NCI-H1105 treated with DMSO at 0.1 percent for 48 hours (cell line): ENCODE data around the gene EIF4E3.
A peak's percentile ranks its signal among the peaks of the same experiment; 100 is the strongest.

ENCODE experiments used
- DNase-seq: peaks from one replicate; lab custom pipeline; 2025; lab: John Stamatoyannopoulos, UW

The EIF4E3 gene

GRCh38 chr3:71723452-71724170, 1.6 kb downstream of the EIF4E3 start:
- peak; percentile 10 for DNase-seq

- DNase-seq, result no peak
Observed at GRCh38 chr3:71722693-71723092, 2.5 kb downstream of the EIF4E3 start.

GRCh38 chr3:71721651-71722157, 3.5 kb downstream of the EIF4E3 start:
- no peak for DNase-seq

GRCh38 chr3:71721002-71721401, 4.2 kb downstream of the EIF4E3 start:
- no peak for DNase-seq

GRCh38 chr3:71718072-71718471, 7.1 kb downstream of the EIF4E3 start:
- DNase-seq, result no peak

GRCh38 chr3:71714595-71714994, 10.6 kb downstream of the EIF4E3 start:
- DNase-seq, result no peak

- peak; percentile 95 for DNase-seq
Observed at GRCh38 chr3:71713041-71713440, 12.2 kb downstream of the EIF4E3 start.

GRCh38 chr3:71710906-71711494, 14.2 kb downstream of the EIF4E3 start:
- DNase-seq, result peak; percentile 35

- no peak for DNase-seq
Observed at GRCh38 chr3:71709908-71710511, 15.2 kb downstream of the EIF4E3 start.

GRCh38 chr3:71708476-71709105, 16.6 kb downstream of the EIF4E3 start:
- DNase-seq, result no peak

- DNase-seq, result no peak
Observed at GRCh38 chr3:71707595-71707994, 17.6 kb downstream of the EIF4E3 start.

- DNase-seq, result no peak
Observed at GRCh38 chr3:71705681-71706080, 19.5 kb downstream of the EIF4E3 start.

- DNase-seq, result no peak
Observed at GRCh38 chr3:71704915-71705314, 20.3 kb downstream of the EIF4E3 start.

- DNase-seq, result peak; percentile 91
Observed at GRCh38 chr3:71703797-71704196, 21.4 kb downstream of the EIF4E3 start.

- no peak for DNase-seq
Observed at GRCh38 chr3:71702131-71703024, 22.8 kb downstream of the EIF4E3 start.

- no peak for DNase-seq
Observed at GRCh38 chr3:71701251-71701762, 23.9 kb downstream of the EIF4E3 start.

- no peak for DNase-seq
Observed at GRCh38 chr3:71695000-71695482, 30.2 kb downstream of the EIF4E3 start.

- DNase-seq, result no peak
Observed at GRCh38 chr3:71694358-71694999, 30.7 kb downstream of the EIF4E3 start.

- no peak for DNase-seq
Observed at GRCh38 chr3:71693641-71694040, 31.6 kb downstream of the EIF4E3 start.

- DNase-seq, result no peak
Observed at GRCh38 chr3:71692139-71692538, 33.1 kb downstream of the EIF4E3 start.

- no peak for DNase-seq
Observed at GRCh38 chr3:71690341-71690841, 34.8 kb downstream of the EIF4E3 start.
